Neural cell (in vitro differentiated cells): ENCODE measurements around the gene RASGEF1B. TPM values are rescaled to one million over a fixed set of nuclear protein-coding genes. Genes with fewer than 3 reads are reported as not detected.

Experiments
- H2AFZ ChIP-seq: fragments of 200-600, 300-800 bp; sonication (generic), shearing (Covaris generic); 2 replicates; pipeline ENCODE4 v1.6.0; 2014; ENCODE audit warnings: low read depth, mild to moderate bottlenecking, antibody characterized with exemption, low read length, moderate library complexity
- H3F3A ChIP-seq: fragments of 200-600 bp; shearing (Covaris generic); 2 replicates; pipeline ENCODE4 v1.6.1; 2016; ENCODE audit warnings: mild to moderate bottlenecking, moderate library complexity, mixed read lengths, antibody characterized with exemption, low read length; ENCODE audit not compliant: insufficient read depth, poor library complexity, severe bottlenecking
- H3K27ac ChIP-seq: fragments of 200-600, 300-800 bp; sonication (generic), shearing (Covaris generic); 2 replicates; pipeline ENCODE4 v1.5.1; 2014; ENCODE audit warnings: mild to moderate bottlenecking, low read length, moderate library complexity
- H3K27me3 ChIP-seq: fragments of 300-800, 200-600 bp; sonication (generic), shearing (Covaris generic); 2 replicates; pipeline ENCODE4 v1.6.0; 2014; ENCODE audit warnings: mild to moderate bottlenecking, low read depth, low read length, moderate library complexity; ENCODE audit not compliant: insufficient read depth
- H3K36me3 ChIP-seq: fragments of 300-800, 200-600 bp; sonication (generic), shearing (Covaris generic); 2 replicates; pipeline ENCODE4 v1.5.1; 2014; ENCODE audit warnings: mild to moderate bottlenecking, antibody characterized with exemption, low read length, moderate library complexity; ENCODE audit not compliant: insufficient read depth
- H3K4me2 ChIP-seq: fragments of 300-800, 200-600 bp; sonication (generic), shearing (Covaris generic); 2 replicates; pipeline ENCODE4 v1.6.0; 2014; ENCODE audit warnings: mild to moderate bottlenecking, low read length
- H3K4me3 ChIP-seq: fragments of 300-800, 200-600 bp; sonication (generic), shearing (Covaris generic); 2 replicates; pipeline ENCODE4 v1.5.1; 2014; ENCODE audit warnings: mild to moderate bottlenecking, low read length, moderate library complexity
- H3K79me2 ChIP-seq: fragments of 200-600 bp; shearing (Covaris generic); replicated peaks from 2 replicates; pipeline ENCODE4 v1.6.0; 2014; ENCODE audit warnings: mild to moderate bottlenecking, low read length, moderate library complexity; ENCODE audit not compliant: insufficient read depth
- H3K9ac ChIP-seq: fragments of 300-800, 200-600 bp; sonication (generic), shearing (Covaris generic); 2 replicates; pipeline ENCODE4 v1.6.1; 2016; ENCODE audit warnings: mild to moderate bottlenecking, low read length, mixed read lengths
- H3K9me2 ChIP-seq: fragments of 200-600 bp; shearing (Covaris generic); 2 replicates; pipeline ENCODE4 v1.6.1; 2016; ENCODE audit warnings: mild to moderate bottlenecking, low read length, mixed read lengths; ENCODE audit not compliant: insufficient read depth
- H3K9me3 ChIP-seq: fragments of 200-600, 300-800 bp; sonication (generic), shearing (Covaris generic); 2 replicates; pipeline ENCODE4 v1.6.1; 2016; ENCODE audit warnings: mild to moderate bottlenecking, mixed run types, low read length, moderate library complexity, mixed read lengths
- H4K20me1 ChIP-seq: fragments of 200-600 bp; shearing (Covaris generic); 2 replicates; pipeline ENCODE4 v1.6.1; 2016; ENCODE audit warnings: mild to moderate bottlenecking, mixed run types; ENCODE audit not compliant: insufficient read depth
- CTCF ChIP-seq: fragments of 450-650 bp; IDR thresholded peaks from 2 replicates; pipeline ENCODE4 v1.5.1; 2014; ENCODE audit warnings: antibody characterized with exemption, mild to moderate bottlenecking, moderate library complexity; ENCODE audit not compliant: poor library complexity, severe bottlenecking
- EP300 ChIP-seq: fragments of 450-650 bp; conservative IDR thresholded peaks from 2 replicates; pipeline ENCODE4 v1.6.1; 2014; ENCODE audit warnings: antibody characterized with exemption, mild to moderate bottlenecking, moderate library complexity; ENCODE audit not compliant: poor library complexity, severe bottlenecking
- EZH2 ChIP-seq: fragments of 200-600, 300-800 bp; shearing (Covaris generic), sonication (generic); IDR thresholded peaks from 2 replicates; pipeline ENCODE4 v1.6.1; 2014; ENCODE audit warnings: antibody characterized with exemption, low read length, borderline replicate concordance, mild to moderate bottlenecking; ENCODE audit not compliant: insufficient read depth, poor library complexity, severe bottlenecking
- MXI1 ChIP-seq: fragments of 450-650 bp; conservative IDR thresholded peaks from 2 replicates; pipeline ENCODE4 v1.6.1; 2014; ENCODE audit warnings: antibody characterized with exemption, mild to moderate bottlenecking; ENCODE audit not compliant: poor library complexity, severe bottlenecking
- POLR2AphosphoS5 ChIP-seq: IDR thresholded peaks from 2 replicates; pipeline ENCODE4 v1.6.1; 2012
- RAD21 ChIP-seq: fragments of 450-650 bp; conservative IDR thresholded peaks from 2 replicates; pipeline ENCODE4 v1.6.1; 2014; ENCODE audit warnings: antibody characterized with exemption, mild to moderate bottlenecking, moderate library complexity
- REST ChIP-seq: IDR thresholded peaks from 2 replicates; pipeline ENCODE4 v1.6.1; 2012; ENCODE audit warnings: borderline replicate concordance
- SMC3 ChIP-seq: fragments of 450-650 bp; conservative IDR thresholded peaks from 2 replicates; pipeline ENCODE4 v1.6.1; 2014; ENCODE audit warnings: antibody characterized with exemption, mild to moderate bottlenecking, moderate library complexity; ENCODE audit not compliant: poor library complexity
- TAF1 ChIP-seq: IDR thresholded peaks from 2 replicates; pipeline ENCODE4 v1.6.1; 2012; ENCODE audit warnings: low read depth
- polyA minus RNA-seq: library from RNA; depleted of rRNA, polyadenylated mRNA; stranded (reverse); fragments of >200 nt; gene quantifications from 2 replicates; pipeline ENCODE4 v1.2.3, GENCODE V29; 2014
- polyA plus RNA-seq: library from polyadenylated mRNA; depleted of rRNA; stranded (reverse); fragments of >200 nt; gene quantifications from 2 replicates; pipeline ENCODE4 v1.2.3, GENCODE V29; 2014

RASGEF1B gene
- polyA plus RNA-seq (16.7 and 21.5 TPM in 2 replicates), polyA minus RNA-seq (60.5 and 61.6 TPM in 2 replicates)

GRCh38 chr4:81471588-81472280, at the start of gene RASGEF1B:
Gene RASGEF1B (minus strand): TSS chr4:81471907. CDS start chr4:81459508, 12,399 bp downstream.
- no peaks in the 10 kb centered on the region for H3K36me3 ChIP-seq
- TF ChIP-seq REST (peak; percentile 12), TAF1 (no peak), RAD21 (no peak), CTCF (no peak), MXI1 (peak; percentile 67), POLR2AphosphoS5 (peak; percentile 21), SMC3 (peak; percentile 14), EZH2 (no peak), EP300 (peak; percentile 30)
- H3K27me3 ChIP-seq: no peaks in the 10 kb centered on the region
- H3K9me3 ChIP-seq: no peaks in the 10 kb centered on the region
- peaks cover 2% of the 10 kb centered on the region for H3F3A ChIP-seq
- no peaks in the 10 kb centered on the region for H3K9me2 ChIP-seq
- peaks cover 29% of the 10 kb centered on the region for H3K79me2 ChIP-seq
- H3K27ac ChIP-seq: peak within 1 kb of the TSS; percentile 54
- peak within 1 kb of the TSS; percentile 66 for H3K9ac ChIP-seq
- peak within 1 kb of the TSS; percentile 14 for H2AFZ ChIP-seq
- H4K20me1 ChIP-seq: no peaks in the 10 kb centered on the region
- peak within 1 kb of the TSS; percentile 90 for H3K4me2 ChIP-seq
- peak within 1 kb of the TSS; percentile 98 for H3K4me3 ChIP-seq

GRCh38 chr4:81519856-81520255, 48.1 kb upstream of the RASGEF1B start:
- H3F3A ChIP-seq: no peaks in the 10 kb centered on the region
- H3K9me3 ChIP-seq: no peaks in the 10 kb centered on the region
- no peak overlapping the region for H2AFZ ChIP-seq
- H3K4me2 ChIP-seq: no peak overlapping the region
- H4K20me1 ChIP-seq: no peaks in the 10 kb centered on the region
- H3K27ac ChIP-seq: no peak overlapping the region
- H3K36me3 ChIP-seq: no peaks in the 10 kb centered on the region
- H3K9me2 ChIP-seq: no peaks in the 10 kb centered on the region
- H3K79me2 ChIP-seq: no peaks in the 10 kb centered on the region
- no peak for TF ChIP-seq RAD21
- TF ChIP-seq REST: no peak
- no peak for TF ChIP-seq MXI1
- TF ChIP-seq EZH2: no peak
- no peak for TF ChIP-seq POLR2AphosphoS5
- H3K9ac ChIP-seq: no peak overlapping the region
- H3K27me3 ChIP-seq: no peaks in the 10 kb centered on the region
- no peak overlapping the region for H3K4me3 ChIP-seq
